GM20000 (cell line): ENCODE data around the gene CTNNBL1.

ENCODE experiments used
- DNase-seq: peaks from one replicate; pipeline ENCODE4 v3.0.0; 2012; ENCODE audit warnings: low spot score
- CTCF ChIP-seq: IDR thresholded peaks from 2 replicates; pipeline ENCODE4 v1.5.1; 2012; ENCODE audit warnings: mild to moderate bottlenecking, control low read depth; ENCODE audit errors: extremely low read depth, missing control alignments

Gene CTNNBL1

GRCh38 chr20:37703035-37703845, 9.4 kb downstream of the CTNNBL1 start:
- DNase-seq, result no peak
- no peak for TF ChIP-seq CTCF

GRCh38 chr20:37704955-37705354, 11.1 kb downstream of the CTNNBL1 start:
- TF ChIP-seq CTCF, result no peak
- no peak for DNase-seq

- TF ChIP-seq CTCF, result no peak
Measured at GRCh38 chr20:37706298-37706697, 12.5 kb downstream of the CTNNBL1 start.

GRCh38 chr20:37711001-37711400, 17.2 kb downstream of the CTNNBL1 start:
- DNase-seq, result no peak
- no peak for TF ChIP-seq CTCF

More at GRCh38 chr20:37706298-37706697, 12.5 kb downstream of the CTNNBL1 start:
- DNase-seq, result no peak

GRCh38 chr20:37711994-37712964, 18.4 kb downstream of the CTNNBL1 start:
- no peak for DNase-seq
- TF ChIP-seq CTCF, result no peak

- DNase-seq, result no peak
- TF ChIP-seq CTCF, result no peak
Measured at GRCh38 chr20:37713396-37713795, 19.6 kb downstream of the CTNNBL1 start.

GRCh38 chr20:37714978-37715672, 21.3 kb downstream of the CTNNBL1 start:
- DNase-seq, result no peak
- no peak for TF ChIP-seq CTCF
